Measurements from ENCODE around the gene ZNF43.
"Not testable (repeated sequence)": the region's sequence is repeated elsewhere in the genome, so short reads cannot be mapped to it uniquely, and the experiment has no call there.

- not testable (repeated sequence) for TF ChIP-seq MAX (IDR thresholded peaks at IDR 0.05; ENCODE audit: low read depth); GABPA (IDR thresholded peaks at IDR 0.05; ENCODE audit: low read depth); EP300 (IDR thresholded peaks at IDR 0.05; ENCODE audit: borderline replicate concordance in 1 of 2, low read depth in 1 of 2, low read length in 1 of 2); GATA2 (CRISPR knock-in tag; IDR thresholded peaks at IDR 0.05); CTCF (IDR thresholded peaks at IDR 0.05); JUND (IDR thresholded peaks at IDR 0.05); RCOR1 (IDR thresholded peaks at IDR 0.05; ENCODE audit: low read length)
Measured at GRCh38 chr19:21761547-21761946, 74.4 kb downstream of the ZNF43 start.
